ENCODE data around the gene TMEM38B. TPM values are rescaled to one million over a fixed set of nuclear protein-coding genes. Genes with fewer than 3 reads are reported as not detected.

The TMEM38B gene
- total and polyA plus RNA-seq, 2 experiments from 2014 or later: 9.4 to 14.7 TPM

- H3K36me3 Mint-ChIP-seq (ENCODE audit: low read depth): no peaks in the 10 kb centered on the region
- peaks cover 19% of the 10 kb centered on the region for H3K27me3 Mint-ChIP-seq (ENCODE audit: insufficient read depth, low read depth, poor library complexity)
- H3K4me1 Mint-ChIP-seq: peaks cover 7% of the 10 kb centered on the region; the same call in 2 of the 3 replicates
- no peaks in the 10 kb centered on the region for H3K9me3 Mint-ChIP-seq
- Histone ChIP-seq H3K79me2 (replicated peaks; ENCODE audit: insufficient read depth) (peaks cover 10% of the 10 kb centered on the region), H3K4me2 (no peak overlapping the region), H3K4me1 (ENCODE audit: insufficient read depth) (peaks cover 8% of the 10 kb centered on the region), H2AFZ (no peak overlapping the region), H3K36me3 (ENCODE audit: insufficient read depth) (no peaks in the 10 kb centered on the region), H4K20me1 (replicated peaks; ENCODE audit: insufficient read depth) (no peaks in the 10 kb centered on the region; the same call in 1 of the 2 replicates), H3K4me3 (no peak overlapping the region), H3K27ac (ENCODE audit: low read depth) (no peak overlapping the region), H3K9me2 (ENCODE audit: insufficient read depth) (no peaks in the 10 kb centered on the region), H3K27me3 (ENCODE audit: insufficient read depth) (peaks cover 32% of the 10 kb centered on the region), H3F3A (replicated peaks; ENCODE audit: low read depth) (no peaks in the 10 kb centered on the region)
- TF ChIP-seq ZNF114 (CRISPR knock-in tag; IDR thresholded peaks at IDR 0.05) (no peak), CTCF (conservative IDR thresholded peaks at IDR 0.05; ENCODE audit: low read depth in 2 of 2) (no peak), ETS1 (IDR thresholded peaks at IDR 0.05) (no peak), NANOG (IDR thresholded peaks at IDR 0.05; ENCODE audit: borderline replicate concordance) (no peak), CREB1 (CRISPR knock-in tag; IDR thresholded peaks at IDR 0.05; ENCODE audit: low read depth) (no peak), EZH2 (IDR thresholded peaks at IDR 0.05; ENCODE audit: low read depth, unreplicated experiment) (no peak), ZNF462 (CRISPR knock-in tag; IDR thresholded peaks at IDR 0.05) (no peak), POLR2AphosphoS5 (IDR thresholded peaks at IDR 0.05; ENCODE audit: low read depth) (no peak), JUNB (IDR thresholded peaks at IDR 0.05; ENCODE audit: unreplicated experiment) (no peak)
- no peak overlapping the region for H3K27ac Mint-ChIP-seq
- no peak for DNase-seq (ENCODE audit: low spot score)
- no peak for ATAC-seq
- no peak overlapping the region for H3K4me3 Mint-ChIP-seq
These were observed 3.5 kb downstream of the TMEM38B start for GRCh38 chr9:105697871-105698270.

All from GM23338 (cell line).